Gastrocnemius medialis (tissue), 4 donors: Measurements from ENCODE around the gene UBE4B.

Source experiments
- POLR2A ChIP-seq, 2 donors: fragments of 450-650 bp; IDR thresholded peaks; one replicate each; pipeline ENCODE4 v1.6.1; 2017; ENCODE audit warnings: antibody characterized with exemption in 2 of 2, mild to moderate bottlenecking in 2 of 2, moderate library complexity in 2 of 2
- TF ChIP-seq, protein P1 (sequence below), 5 experiments: fragments of 450-650 bp in 3 of 5; fragments of 200-600 bp in 2 of 5; sonication (generic) in 2 of 5; IDR thresholded peaks in 4 of 5; conservative IDR thresholded peaks in 1 of 5; 1 replicate in 4 of 5; 2 replicates in 1 of 5; pipeline ENCODE4 v1.5.1; 2016 to 2019; ENCODE audit warnings: antibody characterized with exemption in 5 of 5, mild to moderate bottlenecking in 3 of 5, moderate library complexity in 3 of 5

DNA sequence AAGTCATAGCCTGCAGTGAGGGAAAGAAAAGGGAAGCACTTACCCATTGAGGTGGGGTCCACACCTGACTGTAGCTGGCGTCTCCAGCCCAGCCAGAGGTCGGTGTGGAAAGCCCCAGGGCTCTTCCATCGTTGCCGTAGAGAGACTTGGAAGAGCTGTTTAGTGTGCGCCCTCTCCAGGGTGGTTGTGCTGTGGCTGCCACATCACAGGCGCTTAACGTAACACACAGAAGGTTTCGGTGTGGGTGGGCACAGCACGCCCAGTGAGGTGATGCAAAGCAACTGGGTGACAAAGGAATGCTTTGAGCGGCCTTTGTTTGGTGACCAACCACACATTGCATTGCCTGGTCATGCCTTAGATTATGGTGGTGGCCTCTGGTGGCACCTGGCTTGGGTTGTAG, 140.8 kb downstream of the UBE4B start:
- TF ChIP-seq POLR2A (IDR thresholded peaks at IDR 0.05): no peak
- TF ChIP-seq, protein P1, sequence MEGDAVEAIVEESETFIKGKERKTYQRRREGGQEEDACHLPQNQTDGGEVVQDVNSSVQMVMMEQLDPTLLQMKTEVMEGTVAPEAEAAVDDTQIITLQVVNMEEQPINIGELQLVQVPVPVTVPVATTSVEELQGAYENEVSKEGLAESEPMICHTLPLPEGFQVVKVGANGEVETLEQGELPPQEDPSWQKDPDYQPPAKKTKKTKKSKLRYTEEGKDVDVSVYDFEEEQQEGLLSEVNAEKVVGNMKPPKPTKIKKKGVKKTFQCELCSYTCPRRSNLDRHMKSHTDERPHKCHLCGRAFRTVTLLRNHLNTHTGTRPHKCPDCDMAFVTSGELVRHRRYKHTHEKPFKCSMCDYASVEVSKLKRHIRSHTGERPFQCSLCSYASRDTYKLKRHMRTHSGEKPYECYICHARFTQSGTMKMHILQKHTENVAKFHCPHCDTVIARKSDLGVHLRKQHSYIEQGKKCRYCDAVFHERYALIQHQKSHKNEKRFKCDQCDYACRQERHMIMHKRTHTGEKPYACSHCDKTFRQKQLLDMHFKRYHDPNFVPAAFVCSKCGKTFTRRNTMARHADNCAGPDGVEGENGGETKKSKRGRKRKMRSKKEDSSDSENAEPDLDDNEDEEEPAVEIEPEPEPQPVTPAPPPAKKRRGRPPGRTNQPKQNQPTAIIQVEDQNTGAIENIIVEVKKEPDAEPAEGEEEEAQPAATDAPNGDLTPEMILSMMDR (IDR thresholded peaks at IDR 0.05 in 4 of 5, conservative IDR thresholded peaks at IDR 0.05 in 1 of 5): no peak
